ENCODE measurements around the gene POLR1A. TPM values are rescaled to one million over a fixed set of nuclear protein-coding genes. Genes with fewer than 3 reads are reported as not detected.

Gene POLR1A
- total and polyA plus RNA-seq, 8 donors = 1.4 to 36.2 (median 5.5) TPM

- DNase-seq = peak in 1 of 2 donors; percentile 58
- H3K9me3 ChIP-seq = no peaks in the 10 kb centered on the region
- H3K27ac ChIP-seq = peak overlapping the region in 1 of 5 donors; percentile 47
- H3K27me3 ChIP-seq = no peaks in the 10 kb centered on the region
- no peak overlapping the region for H3K4me3 ChIP-seq
- intact Hi-C loops (cut with DNase I; ENCODE audit: low total_unique reads) = no loop called here
- H3K36me3 ChIP-seq = peaks cover 65 to 100% (median 97%) of the 10 kb centered on the region in 4 donors
- WGBS, 5 donors = 59 to 84% (median 75%) methylated on average over 11 of the region's 11 CpGs
- H3K4me1 ChIP-seq = peaks cover 0 to 13% (median 2%) of the 10 kb centered on the region in 4 donors
- TF ChIP-seq POLR2AphosphoS5 (IDR thresholded peaks at IDR 0.05) (peak in 1 of 3 donors; percentile 74), POLR2A (IDR thresholded peaks at IDR 0.05) (no peak), CTCF (IDR thresholded peaks at IDR 0.05) (no peak)
These were observed 56.8 kb downstream of the POLR1A start for GRCh38 chr2:86048888-86049287.

- peaks cover 0 to 13% (median 2%) of the 10 kb centered on the region in 4 donors for H3K4me1 ChIP-seq
- H3K36me3 ChIP-seq = peaks cover 65 to 100% (median 97%) of the 10 kb centered on the region in 4 donors
- H3K27ac ChIP-seq = no peak overlapping the region
- intact Hi-C loops (cut with DNase I; ENCODE audit: low total_unique reads) = no loop called here
- no peaks in the 10 kb centered on the region for H3K9me3 ChIP-seq
- DNase-seq = no peak
- 95 to 100% (median 98%) methylated on average over 3 of the region's 3 CpGs for WGBS, 5 donors
- H3K27me3 ChIP-seq = no peaks in the 10 kb centered on the region
- H3K4me3 ChIP-seq = no peak overlapping the region
- TF ChIP-seq CTCF (IDR thresholded peaks at IDR 0.05) (no peak), POLR2A (IDR thresholded peaks at IDR 0.05) (no peak), POLR2AphosphoS5 (IDR thresholded peaks at IDR 0.05) (no peak), EP300 (IDR thresholded peaks at IDR 0.05) (no peak)
These were observed 57.3 kb downstream of the POLR1A start for GRCh38 chr2:86048383-86048701.

- no peak for DNase-seq
- no peaks in the 10 kb centered on the region for H3K27me3 ChIP-seq
- no peak overlapping the region for H3K4me3 ChIP-seq
- intact Hi-C loops (cut with DNase I; ENCODE audit: low total_unique reads) = no loop called here
- H3K27ac ChIP-seq = no peak overlapping the region
- peaks cover 0 to 13% (median 2%) of the 10 kb centered on the region in 4 donors for H3K4me1 ChIP-seq
- H3K9me3 ChIP-seq = no peaks in the 10 kb centered on the region
- 90 to 96% (median 94%) methylated on average over 8 of the region's 8 CpGs for WGBS, 5 donors
- H3K36me3 ChIP-seq = peaks cover 65 to 100% (median 97%) of the 10 kb centered on the region in 4 donors
- TF ChIP-seq EP300 (IDR thresholded peaks at IDR 0.05) = no peak
- TF ChIP-seq POLR2A (IDR thresholded peaks at IDR 0.05) = no peak
- TF ChIP-seq POLR2AphosphoS5 (IDR thresholded peaks at IDR 0.05) = no peak
- TF ChIP-seq CTCF (IDR thresholded peaks at IDR 0.05) = no peak
These were observed 57.9 kb downstream of the POLR1A start for GRCh38 chr2:86047575-86048382.

GRCh38 chr2:86045541-86045940 lies 60.1 kb downstream of the POLR1A start:
- intact Hi-C loops (cut with DNase I; ENCODE audit: low total_unique reads) = no loop called here
- H3K36me3 ChIP-seq = peaks cover 63 to 99% (median 94%) of the 10 kb centered on the region in 4 donors
- WGBS, 5 donors = 80 to 84% (median 82%) methylated on average over 6 of the region's 6 CpGs

More at GRCh38 chr2:86045541-86045940, 60.1 kb downstream of the POLR1A start:
- DNase-seq = no peak
- TF ChIP-seq POLR2AphosphoS5 (IDR thresholded peaks at IDR 0.05) (no peak), POLR2A (IDR thresholded peaks at IDR 0.05) (no peak), EP300 (IDR thresholded peaks at IDR 0.05) (no peak), CTCF (IDR thresholded peaks at IDR 0.05) (no peak)
- Histone ChIP-seq H3K27me3 (no peaks in the 10 kb centered on the region), H3K27ac (no peak overlapping the region), H3K4me3 (no peak overlapping the region), H3K4me1 (peaks cover 0 to 13% (median 2%) of the 10 kb centered on the region in 4 donors), H3K9me3 (no peaks in the 10 kb centered on the region)
